ENCODE measurements around the gene CCRL2. TPM values are rescaled to one million over a fixed set of nuclear protein-coding genes. Genes with fewer than 3 reads are reported as not detected.
"Not testable (repeated sequence)": the region's sequence is repeated elsewhere in the genome, so short reads cannot be mapped to it uniquely, and the experiment has no call there.

CCRL2 gene
- total RNA-seq, 1 donor from 2014 or later, result 1.1 TPM

DNA sequence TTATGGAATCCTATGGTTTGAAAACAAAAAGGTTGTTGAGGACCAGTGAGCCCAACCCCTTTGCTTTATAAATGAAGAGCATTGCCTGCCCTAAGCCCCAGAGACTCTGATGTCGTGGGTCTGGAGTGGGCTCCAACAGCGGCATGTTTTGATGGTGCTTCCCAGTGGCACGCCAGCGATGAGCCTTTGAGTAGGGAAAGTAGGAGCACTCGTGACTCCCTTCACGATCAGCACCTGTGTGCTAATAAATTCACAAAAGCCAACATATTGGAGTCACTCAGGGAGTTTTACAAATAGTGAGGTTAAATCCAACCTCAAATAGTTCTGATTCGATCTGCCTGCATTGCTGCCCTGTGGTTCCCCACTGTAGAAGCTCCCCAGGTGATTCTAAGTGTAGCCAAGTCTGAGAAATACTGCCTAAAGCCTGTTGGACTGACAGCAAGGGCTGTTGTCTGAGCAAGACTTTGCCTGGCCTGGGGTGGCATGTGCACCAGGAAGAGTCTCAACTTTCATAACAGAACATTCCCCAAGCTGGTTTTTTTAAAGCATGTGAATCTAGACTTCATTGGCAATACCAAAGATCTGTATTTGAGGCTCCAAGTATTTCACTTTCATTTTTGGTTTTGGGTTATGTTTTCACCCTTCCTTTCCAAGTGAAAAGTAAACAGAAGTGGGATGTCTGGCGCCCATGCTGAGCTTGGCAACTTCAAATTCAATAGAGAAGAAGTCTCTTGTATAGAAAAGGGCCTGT lies 26.4 kb upstream of the CCRL2 start:
- no peak for DNase-seq

DNA sequence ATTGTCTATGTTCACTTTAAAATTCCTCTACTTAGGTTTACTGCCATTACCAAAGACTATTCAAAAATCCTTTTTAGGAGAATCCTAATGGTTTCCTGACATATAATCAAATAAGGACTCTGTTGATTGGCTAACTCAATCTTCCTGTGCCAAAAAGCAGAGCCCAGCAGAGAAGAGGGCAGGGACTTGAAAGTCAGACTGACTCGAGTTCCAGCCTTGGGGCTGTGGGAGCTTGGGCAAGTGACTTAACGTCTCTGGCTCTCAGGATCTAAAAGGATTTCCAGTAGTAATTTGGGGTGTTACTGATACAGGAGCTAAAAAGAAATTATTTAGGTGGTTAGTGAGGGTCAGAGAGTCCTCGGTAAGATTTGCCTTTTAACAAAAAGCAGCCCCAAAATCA lies 25.4 kb upstream of the CCRL2 start:
- DNase-seq, result no peak

DNA sequence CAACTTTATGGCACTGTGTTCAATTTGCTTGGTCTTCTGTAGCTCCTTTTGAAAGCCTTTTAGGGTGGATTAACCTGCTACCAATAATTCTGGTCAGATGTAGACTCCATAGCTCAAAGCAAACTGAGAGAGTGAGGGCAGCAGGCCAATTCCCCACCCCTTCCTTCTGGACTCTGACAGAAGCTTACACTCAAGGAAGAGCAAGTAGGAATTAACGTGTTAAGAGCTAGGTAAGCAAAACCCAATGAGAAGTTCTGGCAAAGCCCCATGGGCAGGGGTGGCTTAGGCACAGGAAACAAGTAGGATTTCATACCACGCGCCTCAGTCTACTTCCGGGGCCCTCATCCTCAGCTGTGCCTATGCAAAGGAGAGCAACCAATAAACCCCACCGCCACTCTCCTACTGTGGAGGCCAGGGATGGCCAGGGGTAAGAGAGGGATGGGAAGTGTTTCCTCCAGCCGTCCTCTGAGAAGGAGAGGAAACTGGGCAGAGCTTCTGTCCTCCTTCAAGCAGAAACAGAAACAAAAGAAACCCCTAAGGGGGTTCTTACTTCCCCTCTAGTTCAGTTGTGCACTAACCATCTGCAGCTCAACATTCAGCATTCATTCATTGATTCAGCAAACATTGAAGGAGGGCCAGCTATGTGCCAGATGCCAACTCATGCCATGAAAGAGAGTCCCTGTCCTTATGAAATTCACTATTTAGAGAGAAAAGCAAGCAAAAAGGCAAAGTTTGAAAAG lies 23.7 kb upstream of the CCRL2 start:
- DNase-seq, result no peak

DNA sequence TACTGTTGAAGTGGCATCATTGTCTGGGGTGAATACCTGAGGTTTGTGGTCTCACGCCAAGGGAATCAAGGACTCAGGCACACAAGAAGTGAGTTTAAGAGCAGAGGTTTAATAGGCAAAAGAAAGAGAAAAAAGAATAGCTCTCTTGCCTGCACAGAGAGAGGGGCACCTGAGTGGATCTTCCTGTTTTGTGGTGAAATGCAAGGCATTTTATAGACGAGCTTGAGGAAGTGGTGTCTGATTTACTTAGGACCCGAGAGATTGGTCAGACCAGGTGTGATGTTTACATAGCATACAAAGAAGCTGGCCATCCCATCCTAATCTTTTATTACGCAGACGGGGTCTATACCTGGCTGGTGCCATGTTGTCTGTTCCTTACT lies 23.1 kb upstream of the CCRL2 start:
- DNase-seq, result no peak

DNA sequence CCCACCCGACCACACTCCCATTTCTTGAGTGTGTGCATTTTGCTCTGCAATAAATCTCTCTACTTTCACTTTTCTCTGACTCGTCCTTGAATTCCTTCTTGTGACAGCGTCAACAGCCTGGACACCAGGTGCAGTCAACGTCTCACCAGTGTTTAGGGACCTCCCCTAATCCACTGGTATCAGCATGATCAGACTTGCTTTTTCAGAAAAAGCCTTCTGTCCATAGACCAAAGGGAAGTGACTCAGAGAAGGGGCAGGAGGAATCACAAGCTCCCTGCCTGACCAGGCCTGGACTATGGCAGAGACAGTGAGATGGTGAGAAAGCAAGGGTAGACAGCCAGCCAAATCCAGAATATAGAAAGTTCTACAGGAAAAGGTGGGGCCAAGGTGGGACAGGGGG lies 20.9 kb upstream of the CCRL2 start:
- no peak for DNase-seq

DNA sequence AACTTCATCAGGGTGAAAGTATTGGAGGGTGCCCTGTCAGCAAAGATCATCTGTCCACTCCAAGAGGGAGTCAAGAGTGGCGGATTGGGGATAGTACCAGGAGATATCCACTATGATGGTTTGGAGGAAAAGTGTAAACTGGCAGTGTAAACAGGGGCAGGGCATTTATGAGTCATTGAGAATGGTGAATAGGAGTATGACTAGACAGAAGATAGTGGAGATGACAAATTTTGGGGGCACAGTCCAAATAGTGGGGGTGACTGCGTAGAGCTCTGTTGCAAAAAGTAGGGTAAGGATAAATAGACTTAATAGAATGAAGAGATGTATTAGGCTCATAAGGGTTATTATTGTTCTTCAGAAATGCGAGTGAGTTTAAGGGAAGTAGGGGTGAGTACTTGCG lies 18.2 kb upstream of the CCRL2 start:
- DNase-seq, result not testable (repeated sequence)

DNA sequence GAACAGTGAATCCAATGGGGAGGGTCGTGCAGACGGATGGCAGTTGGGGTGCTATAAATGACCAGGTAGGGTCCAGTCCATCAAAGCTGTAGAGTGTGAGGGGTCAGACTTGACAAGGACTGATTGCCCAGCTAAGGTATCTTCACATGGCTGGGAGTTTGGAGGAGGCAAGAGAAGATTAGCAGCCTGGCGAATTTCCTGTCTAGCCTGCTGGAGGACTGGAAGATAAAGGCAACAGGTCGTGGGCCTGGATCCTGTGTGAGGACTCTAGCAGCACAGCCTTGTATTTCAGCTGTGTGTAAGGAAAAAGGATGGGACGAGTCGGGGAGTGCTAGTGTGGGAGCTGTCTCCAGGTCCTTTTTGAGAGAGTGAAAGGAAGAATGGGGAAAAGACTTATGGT lies 17.8 kb upstream of the CCRL2 start:
- no peak for DNase-seq

DNA sequence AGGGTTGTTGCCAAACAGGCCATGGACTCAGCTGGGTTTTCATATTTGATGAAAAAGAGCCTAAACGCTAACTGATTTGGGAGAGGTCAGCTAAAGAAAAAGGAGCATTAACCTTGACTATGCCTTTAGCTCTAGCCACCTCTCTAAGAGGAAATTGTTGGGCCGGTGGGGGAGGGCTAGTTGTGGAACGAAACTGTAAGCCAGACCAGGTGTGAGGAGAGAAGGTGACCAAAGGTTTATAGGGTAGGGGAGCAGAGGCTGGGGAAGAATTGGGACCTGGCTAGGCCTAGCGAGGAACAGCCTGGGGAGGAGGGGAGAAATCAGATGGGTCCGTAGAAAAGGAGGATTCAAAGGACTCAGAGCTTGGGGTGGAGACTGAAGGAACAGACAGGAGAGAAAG lies 15.5 kb upstream of the CCRL2 start:
- DNase-seq, result not testable (repeated sequence)

DNA sequence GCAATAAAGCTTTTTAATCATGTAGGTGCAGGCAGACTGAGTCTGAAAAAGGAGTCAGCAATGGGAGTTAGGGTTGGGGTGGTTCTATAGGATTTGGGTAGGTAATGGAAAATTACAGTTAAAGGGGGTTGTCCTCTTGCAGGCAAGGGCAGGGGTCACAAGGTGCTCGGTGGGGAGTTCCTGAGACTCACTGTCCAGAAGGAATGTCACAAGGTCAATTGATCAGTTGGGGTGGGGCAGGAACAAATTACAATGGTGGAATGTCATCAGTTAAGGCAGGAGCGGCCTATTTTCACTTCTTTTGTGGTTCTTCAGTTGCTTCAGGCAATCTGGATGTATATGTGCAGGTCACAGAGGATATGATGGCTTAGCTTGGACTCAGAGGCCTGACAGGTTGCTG lies 14.0 kb upstream of the CCRL2 start:
- no peak for DNase-seq

DNA sequence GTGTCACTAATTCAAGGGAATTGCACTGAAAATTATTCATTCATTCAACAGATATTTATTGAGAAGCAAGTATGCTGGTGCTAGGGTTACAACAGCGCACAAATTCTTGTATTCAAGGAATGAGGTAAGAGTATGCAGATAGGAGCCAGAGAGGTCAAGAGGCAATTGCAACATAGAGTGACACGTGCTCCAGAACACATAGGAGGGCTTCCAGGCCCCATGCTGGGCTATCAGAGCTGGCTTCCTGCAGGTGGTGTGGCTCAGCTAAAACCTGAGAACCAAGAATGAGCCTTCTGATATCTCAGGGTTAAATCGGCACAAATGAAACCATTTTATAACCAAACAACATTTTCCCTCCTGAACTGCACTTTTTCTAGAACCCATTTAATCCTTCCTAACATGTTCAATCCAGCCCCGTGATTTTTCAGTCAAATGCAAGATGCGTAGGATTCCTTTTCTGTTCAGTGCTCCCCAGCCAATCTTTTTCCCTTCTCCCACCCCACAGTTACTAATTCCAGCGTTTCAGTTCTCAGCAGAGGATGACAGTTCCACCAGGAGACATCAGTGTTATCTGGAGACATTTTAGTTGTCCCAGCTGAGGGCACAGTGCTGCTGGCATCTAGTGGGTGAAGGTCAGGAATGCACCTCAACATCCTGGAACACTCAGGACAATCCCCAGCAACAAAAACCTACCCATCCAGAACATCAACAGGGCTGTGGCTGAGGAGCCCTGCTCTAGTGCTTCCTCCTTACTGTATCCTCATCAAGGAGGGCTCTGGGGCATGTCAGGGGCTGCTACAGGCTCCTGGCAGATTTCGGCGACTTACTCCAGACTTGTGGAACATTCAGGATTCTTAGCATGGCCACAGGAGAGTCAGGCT lies 13.3 kb upstream of the CCRL2 start:
- DNase-seq, result no peak

DNA sequence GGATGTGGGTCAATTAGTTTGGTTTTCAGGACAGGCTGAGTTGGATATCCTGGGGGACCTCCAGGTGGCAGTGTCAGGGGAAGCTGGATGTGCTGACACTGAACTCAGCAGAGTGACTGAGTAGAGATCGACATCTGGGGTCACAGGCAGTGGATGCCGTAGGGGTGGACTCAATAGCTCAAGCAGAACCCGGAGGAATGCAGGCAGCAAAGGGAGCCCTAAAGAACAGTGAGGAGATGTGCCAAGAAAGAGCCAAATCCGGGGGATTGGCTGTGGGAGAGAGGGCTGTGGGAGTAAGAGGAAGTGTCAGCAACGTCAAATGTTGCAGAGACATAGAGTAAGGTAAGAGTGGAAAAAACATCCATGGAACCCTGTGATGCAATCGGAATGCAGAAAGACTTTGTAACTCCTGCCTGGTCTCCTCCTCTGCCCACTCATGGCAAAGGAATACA lies 11.8 kb upstream of the CCRL2 start:
- no peak for DNase-seq

DNA sequence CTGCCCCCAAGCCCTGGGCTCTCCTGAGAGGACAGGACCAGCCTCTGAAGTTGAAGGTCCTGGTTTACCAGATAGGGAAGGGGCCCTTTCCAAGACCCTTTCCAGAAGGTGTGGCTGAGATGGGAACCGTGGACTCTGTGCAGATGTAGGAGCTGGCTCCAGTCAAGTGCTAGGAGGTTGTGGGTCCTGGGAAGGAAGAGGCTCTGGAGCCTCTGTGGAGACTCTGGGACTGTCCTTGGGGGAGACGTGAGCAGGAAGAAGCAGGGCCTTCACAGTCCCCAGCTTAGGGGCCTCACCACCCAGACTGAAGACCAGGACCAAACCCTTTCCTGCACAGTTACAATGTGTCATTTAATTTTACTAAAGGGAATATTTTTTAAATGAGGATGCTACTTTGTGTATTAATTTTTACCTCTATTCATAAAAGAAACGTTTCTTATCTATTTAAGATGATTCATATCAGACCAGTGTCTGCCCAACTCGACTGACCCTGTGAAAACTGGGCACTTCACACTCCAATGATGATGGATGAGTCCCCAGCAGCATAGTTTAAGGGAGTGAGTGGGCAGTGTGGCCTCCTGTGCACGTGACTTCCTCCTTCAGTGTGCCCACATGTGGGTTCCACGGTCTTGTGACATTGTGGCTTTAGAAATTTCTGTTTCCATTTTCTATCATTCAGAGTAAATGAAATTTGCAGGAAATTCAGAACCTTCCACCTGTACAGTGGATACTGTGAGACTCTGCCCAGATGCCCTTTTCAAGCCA lies 11.1 kb upstream of the CCRL2 start:
- DNase-seq, result no peak

DNA sequence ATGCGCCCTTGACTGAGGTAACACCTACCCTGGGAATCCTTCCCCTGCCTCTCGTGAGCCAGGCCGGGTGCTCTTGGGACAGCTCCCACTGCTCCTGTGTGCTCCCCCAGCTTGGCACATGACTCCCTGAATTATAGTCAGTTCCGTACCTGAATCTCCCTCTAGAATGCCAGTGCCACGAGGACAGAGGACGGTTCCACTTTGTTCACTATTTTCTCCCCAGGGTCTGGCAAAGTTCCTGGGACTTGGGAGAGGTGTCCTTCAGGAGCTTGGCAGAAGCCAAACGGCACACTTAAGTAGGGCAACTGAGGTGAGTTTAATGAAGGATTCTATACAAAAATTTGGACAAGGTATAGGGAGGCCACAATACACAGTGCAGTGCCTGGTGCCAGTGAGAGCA lies 9.9 kb upstream of the CCRL2 start:
- no peak for DNase-seq

DNA sequence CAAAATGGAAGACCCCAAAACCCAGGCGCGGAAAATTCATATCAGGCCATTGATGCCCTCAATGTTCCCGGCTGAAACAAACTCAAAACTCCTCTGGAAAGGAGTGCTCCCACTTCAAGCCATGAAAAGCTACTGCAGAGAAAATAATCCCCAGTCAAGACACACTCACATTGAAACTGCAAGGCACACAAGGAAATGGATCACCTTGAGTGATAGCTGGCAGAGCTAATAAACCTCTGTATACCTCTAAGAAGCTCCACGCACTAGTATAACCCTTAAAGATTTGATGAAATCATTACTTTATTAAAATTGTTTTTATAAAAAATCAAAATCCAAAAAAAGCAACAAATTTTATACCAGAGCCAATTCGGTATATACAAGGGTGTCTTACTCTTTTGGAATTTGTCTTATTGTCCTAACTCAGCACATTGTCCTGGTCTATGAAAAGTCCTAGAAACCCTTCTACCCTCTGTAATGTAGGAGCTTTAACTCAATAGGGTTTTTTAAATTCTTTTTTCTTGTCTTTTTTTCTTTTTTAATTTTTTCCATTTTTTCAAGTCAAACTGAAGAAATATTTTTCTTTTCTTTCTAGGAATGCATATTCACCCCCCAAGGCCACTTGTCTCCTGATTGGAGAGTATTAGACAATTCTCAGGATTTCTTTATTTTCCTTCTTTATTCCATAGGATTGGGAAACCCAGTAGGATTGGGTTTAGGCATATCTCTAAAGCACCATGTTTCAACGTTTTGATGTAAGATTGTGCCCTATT lies 8.7 kb upstream of the CCRL2 start:
- no peak for DNase-seq

DNA sequence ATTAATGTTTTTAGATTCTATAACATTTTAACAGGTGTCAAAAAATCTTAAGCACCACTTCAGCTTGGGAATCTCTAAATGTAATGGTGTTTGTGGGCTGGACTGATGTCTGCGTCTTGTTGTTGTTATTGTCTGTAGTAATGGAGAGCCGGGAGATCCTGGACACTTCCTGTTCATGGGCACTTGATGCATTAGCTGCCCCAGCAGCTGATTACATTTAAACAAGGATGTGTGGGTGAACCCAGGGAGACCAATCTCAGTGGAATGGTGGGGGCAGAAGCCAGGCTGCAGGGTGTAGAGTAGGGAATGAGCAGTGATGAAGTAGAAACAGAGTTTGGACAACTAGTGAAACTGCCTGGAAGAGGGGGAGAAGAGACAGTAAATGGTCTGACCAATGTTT lies 8.0 kb upstream of the CCRL2 start:
- no peak for DNase-seq

DNA sequence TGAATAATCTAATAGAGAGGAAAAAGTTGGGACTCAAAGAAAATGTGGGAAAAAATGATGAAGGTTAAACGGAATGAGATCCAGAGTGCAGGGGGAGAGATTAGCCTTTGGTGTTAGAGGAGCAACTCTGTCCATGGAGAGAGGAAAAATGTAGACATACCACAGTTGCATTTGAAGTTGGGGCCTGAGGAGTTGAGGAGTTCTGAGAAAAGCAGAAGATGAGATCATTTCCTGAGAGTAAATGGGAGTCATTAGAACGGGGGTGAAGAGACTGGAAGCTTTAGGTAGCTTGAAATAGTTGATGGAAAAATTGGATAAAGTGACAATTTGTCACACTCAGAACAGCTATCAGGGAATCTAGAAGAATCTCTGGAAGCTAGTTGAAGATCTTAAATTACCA lies 7.5 kb upstream of the CCRL2 start:
- DNase-seq, result no peak

DNA sequence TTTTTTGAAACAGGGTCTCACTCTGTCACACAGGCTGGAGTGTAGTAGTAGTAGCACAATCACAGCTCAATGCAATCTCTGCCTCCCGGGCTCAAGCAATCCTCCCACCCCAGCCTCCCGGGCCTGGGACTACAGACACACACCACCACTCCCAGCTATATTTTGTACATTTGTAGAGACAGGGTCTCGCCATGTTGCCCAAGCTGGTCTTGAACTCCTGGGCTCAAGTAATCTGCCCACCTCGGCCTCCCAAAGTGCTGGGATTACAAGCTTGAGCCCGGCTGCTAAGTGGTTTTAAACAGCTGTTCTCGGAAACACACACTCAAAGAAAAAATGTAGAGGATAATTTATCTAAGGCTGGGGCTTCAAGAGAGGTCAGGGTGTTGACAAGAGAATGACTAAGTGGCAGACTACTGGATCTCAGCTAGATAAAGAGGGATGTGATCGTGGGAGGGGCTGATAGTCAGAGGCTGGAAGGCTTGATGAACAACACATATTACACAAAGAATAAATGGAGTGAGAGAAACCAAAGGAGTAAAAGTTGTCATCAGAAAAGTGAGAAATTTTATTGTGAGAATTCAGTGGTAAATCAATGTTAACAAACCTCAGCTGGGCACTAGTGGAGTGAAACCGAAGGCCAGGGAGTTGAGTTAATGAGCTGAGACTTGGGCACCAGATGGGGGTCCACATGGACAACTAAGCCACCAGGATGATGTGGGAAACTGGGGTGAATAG lies 6.9 kb upstream of the CCRL2 start:
- DNase-seq, result no peak

DNA sequence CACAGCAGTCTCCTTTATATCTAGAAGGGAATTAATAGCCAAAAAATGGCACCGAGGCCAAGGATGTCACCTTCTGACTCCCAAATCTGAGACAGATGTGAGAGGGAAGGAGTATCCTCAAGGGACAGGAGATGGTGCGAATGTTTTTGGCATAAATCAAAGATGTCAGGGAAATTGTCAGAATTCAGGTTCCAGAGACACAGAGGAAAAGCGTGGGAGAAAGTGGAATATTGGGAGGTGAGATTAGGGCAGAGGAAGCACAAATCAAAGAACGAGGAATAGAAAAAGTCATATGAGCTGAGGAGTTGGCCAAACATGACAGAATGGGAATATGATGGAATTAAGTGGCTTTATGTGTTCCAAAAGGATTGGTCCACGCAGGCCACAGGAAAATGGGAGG lies 6.2 kb upstream of the CCRL2 start:
- no peak for DNase-seq

DNA sequence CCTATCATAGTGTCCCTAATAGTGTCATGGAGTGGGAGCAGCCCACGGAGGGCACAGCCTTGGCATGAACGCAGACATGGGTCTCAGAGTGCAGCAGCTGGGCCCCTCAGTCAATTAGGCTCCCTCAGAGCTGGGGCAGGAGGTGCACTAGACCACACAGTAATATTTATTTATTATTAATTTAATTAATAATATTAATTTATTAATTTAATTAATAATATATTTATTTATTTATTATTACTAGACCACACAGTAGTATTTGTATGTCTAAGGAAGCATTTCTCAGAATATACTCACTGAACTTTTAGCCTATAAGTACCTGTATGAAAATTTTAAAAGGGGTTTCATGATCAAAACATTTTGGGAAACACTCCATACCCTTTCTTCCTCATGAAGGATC lies 5.5 kb upstream of the CCRL2 start:
- DNase-seq, result no peak

DNA sequence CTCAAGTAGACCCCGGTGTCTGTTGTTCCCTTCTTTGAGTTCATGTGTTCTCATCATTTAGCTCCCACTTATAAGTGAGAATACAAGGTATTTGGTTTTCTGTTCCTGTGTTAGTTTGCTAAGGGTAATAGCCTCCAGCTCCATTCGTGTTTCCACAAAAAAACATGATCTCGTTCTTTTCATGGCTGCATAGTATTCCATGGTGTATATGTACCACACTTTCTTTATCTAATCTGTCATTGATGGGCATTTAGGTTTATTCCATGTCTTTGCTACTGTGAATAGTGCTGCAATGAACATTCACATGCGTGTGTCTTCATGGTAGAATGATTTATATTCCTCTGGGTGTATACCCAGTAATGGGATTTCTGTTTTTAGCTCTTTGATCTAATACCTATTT lies 4.2 kb upstream of the CCRL2 start:
- not testable (repeated sequence) for DNase-seq

Measured in occipital lobe (tissue), 2 donors.